IPS DF 6.9 (cell line): ENCODE data around the gene HAVCR1.
"Not testable (repeated sequence)": the region's sequence is repeated elsewhere in the genome, so short reads cannot be mapped to it uniquely, and the experiment has no call there.

Experiments
- DNase-seq: peaks from one replicate; pipeline ENCODE4 v3.0.0-alpha.2; 2013; ENCODE audit warnings: low read depth, low spot score
- H3K27ac ChIP-seq: one replicate; pipeline ENCODE4 v1.5.1; 2013; ENCODE audit warnings: low read length, control low read depth
- H3K27me3 ChIP-seq: 2 replicates; pipeline ENCODE4 v1.6.1; 2013; ENCODE audit warnings: mild to moderate bottlenecking, low read length; ENCODE audit not compliant: control insufficient read depth, insufficient read depth
- H3K36me3 ChIP-seq: 2 replicates; pipeline ENCODE4 v1.6.1; 2013; ENCODE audit warnings: low read length; ENCODE audit not compliant: control insufficient read depth, insufficient read depth
- H3K4me1 ChIP-seq: 2 replicates; pipeline ENCODE4 v1.6.1; 2013; ENCODE audit warnings: low read length; ENCODE audit not compliant: control insufficient read depth, insufficient read depth
- H3K4me3 ChIP-seq: 2 replicates; pipeline ENCODE4 v1.5.1; 2013; ENCODE audit warnings: mild to moderate bottlenecking, low read length
- H3K9me3 ChIP-seq: 2 replicates; pipeline ENCODE4 v1.6.1; 2013; ENCODE audit warnings: low read length, inconsistent platforms; ENCODE audit not compliant: control insufficient read depth, insufficient read depth
- WGBS: extraction: QIAGEN DNeasy Blood & Tissue Kit; methylation state at CpG from one replicate; pipeline ENCODE4 v1.1.7; 2013; ENCODE audit warnings: mixed read lengths, missing lambda C conversion rate; ENCODE audit not compliant: insufficient read length, insufficient coverage; 5-methylcytosine and 5-hydroxymethylcytosine counted together

HAVCR1 gene

DNA sequence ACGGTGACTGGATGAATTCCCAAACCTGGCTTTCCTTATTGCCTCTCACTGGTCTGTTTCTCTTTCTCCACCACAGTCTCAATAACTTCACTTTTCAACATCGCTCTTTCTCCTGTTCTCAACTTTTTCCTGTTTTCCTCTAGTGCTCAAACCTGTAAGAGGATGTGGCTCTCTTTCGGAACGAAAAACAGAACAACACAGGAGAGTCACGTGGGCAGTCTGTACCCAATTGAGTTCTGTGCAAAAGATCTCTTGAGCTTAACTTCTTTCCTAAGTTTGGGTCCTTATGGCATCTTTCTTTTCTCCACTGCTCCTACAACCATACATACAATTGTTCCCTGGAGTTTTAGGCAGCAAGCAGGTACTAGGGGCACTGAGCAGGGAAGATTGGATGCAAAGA is 8.9 kb downstream of the HAVCR1 start:
- DNase-seq, result no peak
- Histone ChIP-seq H3K4me3 (no peak overlapping the region), H3K9me3 (no peaks in the 10 kb centered on the region), H3K36me3 (no peaks in the 10 kb centered on the region), H3K27ac (no peak overlapping the region), H3K4me1 (no peaks in the 10 kb centered on the region), H3K27me3 (no peaks in the 10 kb centered on the region)
- no CpG with 5 or more reads among the region's 5 CpGs for WGBS

DNA sequence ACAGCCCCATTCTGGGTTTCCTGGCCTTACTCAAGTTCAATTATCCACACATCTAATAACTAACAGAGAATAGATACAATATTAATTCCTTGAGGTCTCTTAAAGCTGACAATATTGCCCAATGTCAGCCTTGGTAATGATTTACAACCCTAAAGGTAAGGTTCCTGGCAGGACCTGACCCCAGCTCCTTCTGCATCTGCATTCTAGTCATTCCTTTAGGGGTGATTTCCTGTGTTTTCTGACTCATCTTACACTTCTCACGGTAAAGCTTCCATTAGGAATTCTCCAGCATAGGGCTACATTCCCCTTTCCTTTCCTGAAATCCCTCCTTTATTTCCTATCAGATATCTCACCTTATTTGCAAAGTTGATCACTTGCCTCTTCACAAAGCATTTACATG is 9.3 kb downstream of the HAVCR1 start:
- Histone ChIP-seq H3K27me3 (no peaks in the 10 kb centered on the region), H3K36me3 (no peaks in the 10 kb centered on the region), H3K9me3 (no peaks in the 10 kb centered on the region), H3K4me1 (no peaks in the 10 kb centered on the region), H3K4me3 (no peak overlapping the region), H3K27ac (no peak overlapping the region)
- no CpG with 5 or more reads among the region's 1 CpG for WGBS
- DNase-seq, result no peak

DNA sequence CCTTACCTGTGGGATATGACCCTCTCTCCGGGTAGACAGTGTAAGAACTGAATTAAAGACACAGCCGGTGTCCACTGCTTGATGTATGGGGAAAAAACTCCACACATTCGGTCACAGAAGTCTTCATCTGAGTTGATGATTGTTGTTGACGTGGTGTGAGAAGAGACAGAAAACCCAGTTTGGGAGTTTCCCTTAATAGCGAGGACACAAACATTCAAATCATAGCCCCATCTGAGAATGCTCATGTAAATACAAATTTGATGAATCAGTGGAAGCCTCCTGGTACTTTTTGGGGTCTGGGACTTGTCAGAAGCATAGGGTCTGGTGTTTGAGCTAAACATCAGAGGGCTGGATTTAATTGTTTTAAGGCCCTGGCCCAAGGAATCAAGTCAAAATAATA is 11.0 kb downstream of the HAVCR1 start:
- Histone ChIP-seq H3K9me3 (no peaks in the 10 kb centered on the region), H3K27me3 (no peaks in the 10 kb centered on the region), H3K4me1 (no peaks in the 10 kb centered on the region), H3K4me3 (no peak overlapping the region), H3K27ac (no peak overlapping the region), H3K36me3 (no peaks in the 10 kb centered on the region)
- no peak for DNase-seq
- WGBS, result no CpG with 5 or more reads among the region's 5 CpGs

DNA sequence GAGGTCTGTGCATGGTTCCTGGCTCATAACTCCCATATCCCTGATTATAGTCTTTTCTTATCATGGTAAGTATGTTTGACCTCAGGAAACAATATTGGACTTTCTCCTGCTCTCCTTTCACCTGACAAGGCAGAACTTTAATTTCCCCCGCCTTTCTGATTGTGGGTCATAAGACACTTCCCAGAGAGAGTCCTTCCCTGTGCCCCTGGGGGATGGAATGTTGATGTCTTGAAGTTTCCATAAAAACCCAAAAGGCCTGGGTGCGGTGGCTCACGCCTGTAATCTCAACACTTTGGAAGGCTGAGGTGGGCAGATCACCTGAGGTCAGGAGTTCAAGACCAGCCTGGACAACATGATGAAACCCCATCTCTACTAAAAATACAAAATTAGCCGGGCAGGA is 11.9 kb downstream of the HAVCR1 start:
- not testable (repeated sequence) for H3K27me3 ChIP-seq, H3K9me3 ChIP-seq, DNase-seq, H3K4me3 ChIP-seq, H3K4me1 ChIP-seq, H3K27ac ChIP-seq, H3K36me3 ChIP-seq
- no CpG with 5 or more reads among the region's 4 CpGs for WGBS

DNA sequence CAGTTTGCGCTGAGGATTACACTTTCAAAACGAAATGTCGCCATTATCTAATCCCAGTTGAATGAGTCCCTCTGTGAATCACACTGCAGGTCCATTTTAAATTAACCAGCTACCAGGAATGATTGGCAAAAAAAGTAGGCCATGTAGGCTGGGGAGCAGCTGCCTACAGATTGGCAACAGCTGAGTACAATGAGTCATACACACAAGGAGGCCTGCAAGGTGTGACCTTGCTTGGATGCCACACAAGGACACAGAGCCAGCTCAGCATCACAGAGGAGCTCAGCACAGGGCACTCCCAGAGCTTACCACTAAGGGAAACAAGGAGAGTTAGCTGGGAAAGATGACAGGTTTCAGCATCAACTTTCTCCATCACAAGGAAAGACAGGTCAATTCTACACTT is 12.9 kb downstream of the HAVCR1 start:
- Histone ChIP-seq H3K9me3 (no peaks in the 10 kb centered on the region), H3K36me3 (no peaks in the 10 kb centered on the region), H3K27ac (no peak overlapping the region), H3K4me3 (no peak overlapping the region), H3K27me3 (no peaks in the 10 kb centered on the region), H3K4me1 (no peaks in the 10 kb centered on the region)
- WGBS, result no CpG with 5 or more reads among the region's 3 CpGs
- DNase-seq, result no peak

DNA sequence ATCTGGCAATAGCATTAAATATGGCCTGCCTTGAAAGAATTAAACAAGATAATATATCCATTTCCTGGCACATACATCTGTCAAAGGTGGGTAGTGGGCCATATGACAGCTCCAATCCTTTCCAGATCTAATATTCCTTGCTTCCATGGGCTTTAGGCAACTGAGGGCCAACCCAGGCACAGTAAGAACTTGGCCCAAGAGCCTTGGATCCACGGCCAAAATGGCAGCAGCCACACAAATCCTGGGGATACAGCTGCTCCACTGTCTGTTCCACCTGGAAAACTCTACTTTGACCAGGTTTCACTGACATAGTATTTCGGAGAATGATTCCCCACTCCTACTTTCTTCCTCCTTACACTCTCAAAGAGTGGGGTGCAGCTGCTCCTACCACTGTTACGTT is 13.3 kb downstream of the HAVCR1 start:
- Histone ChIP-seq H3K4me3 (no peak overlapping the region), H3K27ac (no peak overlapping the region), H3K36me3 (no peaks in the 10 kb centered on the region), H3K9me3 (no peaks in the 10 kb centered on the region), H3K4me1 (no peaks in the 10 kb centered on the region), H3K27me3 (no peaks in the 10 kb centered on the region)
- WGBS, result no CpG with 5 or more reads among the region's 3 CpGs
- no peak for DNase-seq

DNA sequence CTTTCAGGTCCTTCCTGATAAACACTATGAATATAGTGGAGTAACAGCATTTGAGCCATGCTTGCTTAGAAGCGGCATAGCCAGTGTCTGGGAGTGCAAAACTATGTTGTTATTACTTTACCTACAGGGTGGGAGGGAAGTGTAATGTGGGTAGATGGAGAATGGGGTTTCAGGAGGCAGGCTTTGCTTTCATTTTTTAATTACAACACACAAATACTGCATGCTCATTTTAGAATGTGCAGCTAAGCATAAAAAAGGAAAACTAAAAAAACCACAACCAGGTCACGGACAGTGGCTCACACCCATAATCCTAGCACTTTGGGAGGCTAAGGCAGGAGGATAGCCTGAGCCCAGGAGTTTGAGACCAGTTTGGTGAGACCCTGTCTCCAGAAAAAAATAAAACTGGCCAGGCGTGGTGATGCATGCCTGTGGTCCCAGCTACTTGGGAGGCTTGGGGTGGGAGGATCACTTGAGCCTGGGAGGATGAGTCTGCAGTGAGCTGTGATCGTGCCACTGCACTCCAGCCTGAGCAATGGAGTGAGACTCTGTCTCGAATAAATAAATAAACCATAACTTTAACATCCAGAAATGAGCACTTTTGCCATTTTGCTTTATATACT is 20.2 kb downstream of the HAVCR1 start:
- Histone ChIP-seq H3K4me1 (no peaks in the 10 kb centered on the region), H3K4me3 (no peak overlapping the region), H3K9me3 (no peaks in the 10 kb centered on the region), H3K36me3 (no peaks in the 10 kb centered on the region), H3K27me3 (no peaks in the 10 kb centered on the region), H3K27ac (no peak overlapping the region)
- DNase-seq, result no peak
- no CpG with 5 or more reads among the region's 5 CpGs for WGBS

DNA sequence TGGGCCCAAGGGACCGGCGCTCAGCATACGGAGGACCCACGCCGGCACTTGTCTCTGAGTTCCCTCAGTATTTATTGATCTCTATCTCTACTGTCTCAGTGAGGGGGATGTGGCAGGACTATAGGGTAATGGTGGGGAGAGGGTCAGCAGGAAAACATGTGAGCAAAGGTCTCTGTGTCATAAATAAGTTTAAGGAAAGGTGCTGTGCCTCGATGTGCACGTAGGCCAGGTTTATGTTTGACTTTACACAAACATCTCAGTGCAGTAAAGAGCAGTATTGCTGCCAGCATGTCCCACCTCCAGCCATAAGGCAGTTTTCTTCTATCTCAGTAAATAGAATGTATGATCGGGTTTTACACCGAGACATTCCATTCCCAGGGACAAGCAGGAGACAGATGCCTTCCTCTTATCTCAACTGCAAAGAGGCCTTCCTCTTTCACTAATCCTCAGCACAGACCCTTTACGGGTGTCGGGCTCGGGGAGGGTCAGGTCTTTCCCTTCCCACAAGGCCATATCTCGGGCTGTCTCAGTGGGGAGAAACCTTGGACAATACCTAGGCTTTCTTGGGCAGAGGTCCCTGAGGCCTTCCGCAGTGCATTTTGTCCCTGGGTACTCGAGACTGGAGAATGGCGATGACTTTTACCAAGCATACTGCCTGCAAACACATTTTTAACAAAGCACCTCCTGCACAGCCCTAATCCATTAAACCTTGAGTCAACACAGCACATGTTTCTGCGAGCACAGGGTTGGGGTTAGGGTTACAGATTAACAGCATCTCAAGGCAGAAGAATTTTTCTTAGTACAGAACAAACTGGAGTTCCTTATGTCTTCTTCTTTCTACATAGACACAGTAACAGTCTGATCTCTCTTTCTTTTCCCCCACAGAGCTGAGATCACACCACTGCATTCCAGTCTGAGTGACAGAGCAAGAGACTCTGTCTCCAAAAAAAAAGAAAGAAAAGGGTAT is 24.5 kb downstream of the HAVCR1 start:
- H3K4me1 ChIP-seq, H3K27ac ChIP-seq, H3K27me3 ChIP-seq, H3K4me3 ChIP-seq, H3K36me3 ChIP-seq, H3K9me3 ChIP-seq, DNase-seq: not testable (repeated sequence)
- WGBS, result no CpG with 5 or more reads among the region's 17 CpGs

DNA sequence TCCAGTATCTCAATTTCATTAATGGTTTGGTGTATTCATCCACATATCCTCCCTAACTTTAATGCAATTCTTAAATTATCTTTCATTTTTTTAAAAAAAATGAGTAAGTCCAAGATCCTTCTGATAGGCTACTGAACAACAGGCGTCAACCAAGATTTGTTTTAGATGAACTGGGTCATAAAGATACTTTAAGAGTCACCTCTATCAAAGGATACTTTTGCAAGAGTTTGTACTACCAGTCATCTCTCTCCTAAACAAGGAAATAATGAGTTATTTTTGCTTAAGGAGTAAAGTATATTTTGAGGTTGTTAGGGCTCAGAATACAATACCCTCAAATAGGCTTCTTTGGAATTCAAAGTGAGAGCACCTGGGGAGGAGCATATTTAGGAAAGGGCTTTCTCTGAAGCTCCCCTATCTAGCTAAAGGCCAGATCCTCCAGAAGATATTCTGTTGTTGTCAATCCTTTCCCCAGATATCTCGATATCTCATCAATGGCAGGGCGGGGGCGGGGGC is 25.8 kb downstream of the HAVCR1 start:
- no peak overlapping the region for H3K4me3 ChIP-seq
- H3K36me3 ChIP-seq, result no peaks in the 10 kb centered on the region
- WGBS, result no CpG with 5 or more reads among the region's 4 CpGs
- no peaks in the 10 kb centered on the region for H3K27me3 ChIP-seq
- H3K9me3 ChIP-seq, result no peaks in the 10 kb centered on the region
- no peaks in the 10 kb centered on the region for H3K4me1 ChIP-seq
- DNase-seq, result no peak
- no peak overlapping the region for H3K27ac ChIP-seq

DNA sequence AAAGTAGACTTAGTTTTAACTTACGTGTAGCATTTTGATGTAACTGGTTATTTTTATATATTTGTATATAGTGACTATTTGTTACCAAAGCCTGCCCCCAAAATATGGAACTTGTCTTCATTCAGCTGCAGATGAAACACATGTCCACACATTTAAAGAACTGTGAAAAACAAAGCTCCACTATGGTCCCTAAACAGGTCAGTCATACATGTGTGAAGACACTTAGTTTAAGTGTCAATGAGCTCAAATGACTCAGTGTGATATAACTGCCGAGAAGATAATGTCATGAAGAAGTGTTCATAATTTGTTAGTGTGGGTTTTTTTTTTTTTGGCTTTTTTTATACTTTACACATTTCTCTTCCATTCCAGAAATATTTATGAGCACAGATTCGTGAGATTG is 28.2 kb downstream of the HAVCR1 start:
- H3K9me3 ChIP-seq, result no peaks in the 10 kb centered on the region
- H3K36me3 ChIP-seq, result no peaks in the 10 kb centered on the region
- no peaks in the 10 kb centered on the region for H3K4me1 ChIP-seq
- no peaks in the 10 kb centered on the region for H3K27me3 ChIP-seq
- no peak overlapping the region for H3K27ac ChIP-seq
- no CpG with 5 or more reads among the region's 3 CpGs for WGBS
- no peak overlapping the region for H3K4me3 ChIP-seq
- no peak for DNase-seq
